Peyer's patch (tissue), 4 donors: ENCODE results near the gene CLRN1. TPM values are rescaled to one million over a fixed set of nuclear protein-coding genes. Genes with fewer than 3 reads are reported as not detected.

Experiments
- DNase-seq, 3 donors: peaks; one replicate each; pipeline ENCODE4 v3.0.0-alpha.2; 2017 to 2019
- H3K27ac ChIP-seq, 4 donors: fragments of 200-600 bp; sonication (generic); one replicate each; pipeline ENCODE4 v1.5.1; 2016 to 2019
- H3K27me3 ChIP-seq, 2 donors: fragments of 200-600 bp; sonication (generic); one replicate each; pipeline ENCODE4 v1.5.1; 2019
- H3K36me3 ChIP-seq, 3 donors: fragments of 200-600 bp; sonication (generic); one replicate each; pipeline ENCODE4 v1.5.1; 2016 to 2019
- H3K4me1 ChIP-seq, 4 donors: fragments of 200-600 bp; sonication (generic); one replicate each; pipeline ENCODE4 v1.5.1; 2016 to 2019
- H3K4me3 ChIP-seq, 4 donors: fragments of 200-600 bp; sonication (generic); 1 replicate in 3 of 4; 2 replicates in 1 of 4; pipeline ENCODE4 v1.5.1; 2016 to 2019; ENCODE audit warnings: mild to moderate bottlenecking in 1 of 4
- H3K9me3 ChIP-seq, 4 donors: fragments of 200-600 bp; sonication (generic); one replicate each; pipeline ENCODE4 v1.5.1; 2016 to 2019; ENCODE audit warnings: mild to moderate bottlenecking in 1 of 4
- CTCF ChIP-seq, 6 experiments: fragments of 450-650 bp in 4 of 6; fragments of 200-600 bp in 2 of 6; sonication (generic) in 1 of 6; IDR thresholded peaks; one replicate each; pipeline ENCODE4 v1.5.1; 2017 to 2019; ENCODE audit warnings: antibody characterized with exemption in 6 of 6, mild to moderate bottlenecking in 3 of 6, moderate library complexity in 1 of 6
- POLR2A ChIP-seq, 2 donors: fragments of 450-650 bp; IDR thresholded peaks; one replicate each; pipeline ENCODE4 v1.5.1; 2017; ENCODE audit warnings: antibody characterized with exemption in 2 of 2, mild to moderate bottlenecking in 2 of 2, moderate library complexity in 2 of 2
- total RNA-seq, 4 donors: library from RNA; depleted of rRNA; stranded (reverse); fragments of >200 nt; gene quantifications; one replicate each; pipeline ENCODE4 v1.1.0, GENCODE V29; 2016

CLRN1 gene
- total RNA-seq, 4 donors from 2014 or later: not detected

GRCh38 chr3:150960708-150961684 lies 11.5 kb downstream of the CLRN1 start:
- Histone ChIP-seq H3K4me1 (no peaks in the 10 kb centered on the region), H3K36me3 (no peaks in the 10 kb centered on the region), H3K27me3 (no peaks in the 10 kb centered on the region), H3K27ac (no peak overlapping the region), H3K9me3 (no peaks in the 10 kb centered on the region), H3K4me3 (no peak overlapping the region)
- TF ChIP-seq POLR2A (IDR thresholded peaks at IDR 0.05): no peak
- TF ChIP-seq CTCF (IDR thresholded peaks at IDR 0.05): no peak
- DNase-seq: no peak

GRCh38 chr3:150958683-150959082 lies 13.8 kb downstream of the CLRN1 start:
- no peaks in the 10 kb centered on the region for H3K9me3 ChIP-seq

GRCh38 chr3:150956376-150956775 lies 16.2 kb downstream of the CLRN1 start:
- H3K27me3 ChIP-seq: no peaks in the 10 kb centered on the region
- no peaks in the 10 kb centered on the region for H3K4me1 ChIP-seq
- no peak overlapping the region for H3K27ac ChIP-seq
- TF ChIP-seq POLR2A (IDR thresholded peaks at IDR 0.05): no peak
- TF ChIP-seq CTCF (IDR thresholded peaks at IDR 0.05): no peak
- H3K4me3 ChIP-seq: no peak overlapping the region
- DNase-seq: no peak
- no peaks in the 10 kb centered on the region for H3K36me3 ChIP-seq
- no peaks in the 10 kb centered on the region for H3K9me3 ChIP-seq

More at GRCh38 chr3:150958683-150959082, 13.8 kb downstream of the CLRN1 start:
- Histone ChIP-seq H3K36me3 (no peaks in the 10 kb centered on the region), H3K4me1 (no peaks in the 10 kb centered on the region), H3K27me3 (no peaks in the 10 kb centered on the region), H3K4me3 (no peak overlapping the region), H3K27ac (no peak overlapping the region)
- TF ChIP-seq POLR2A (IDR thresholded peaks at IDR 0.05): no peak
- no peak for TF ChIP-seq CTCF (IDR thresholded peaks at IDR 0.05)
- no peak for DNase-seq

GRCh38 chr3:150951923-150952322 lies 20.6 kb downstream of the CLRN1 start:
- no peak for DNase-seq
- H3K27ac ChIP-seq: no peak overlapping the region
- no peaks in the 10 kb centered on the region for H3K9me3 ChIP-seq
- H3K36me3 ChIP-seq: no peaks in the 10 kb centered on the region
- H3K27me3 ChIP-seq: no peaks in the 10 kb centered on the region
- no peak overlapping the region for H3K4me3 ChIP-seq
- no peaks in the 10 kb centered on the region for H3K4me1 ChIP-seq
- TF ChIP-seq POLR2A (IDR thresholded peaks at IDR 0.05) (no peak), CTCF (IDR thresholded peaks at IDR 0.05) (no peak)

- no peaks in the 10 kb centered on the region for H3K4me1 ChIP-seq
- TF ChIP-seq POLR2A (IDR thresholded peaks at IDR 0.05): no peak
- TF ChIP-seq CTCF (IDR thresholded peaks at IDR 0.05): no peak
- H3K27me3 ChIP-seq: no peaks in the 10 kb centered on the region
- H3K4me3 ChIP-seq: no peak overlapping the region
- H3K9me3 ChIP-seq: no peaks in the 10 kb centered on the region
- H3K27ac ChIP-seq: no peak overlapping the region
- DNase-seq: no peak
- H3K36me3 ChIP-seq: no peaks in the 10 kb centered on the region
These were observed 27.1 kb downstream of the CLRN1 start for GRCh38 chr3:150945226-150946032.
